ENCODE measurements around the gene OR9Q2. TPM values are rescaled to one million over a fixed set of nuclear protein-coding genes. Genes with fewer than 3 reads are reported as not detected.

OR9Q2 gene, protein sequence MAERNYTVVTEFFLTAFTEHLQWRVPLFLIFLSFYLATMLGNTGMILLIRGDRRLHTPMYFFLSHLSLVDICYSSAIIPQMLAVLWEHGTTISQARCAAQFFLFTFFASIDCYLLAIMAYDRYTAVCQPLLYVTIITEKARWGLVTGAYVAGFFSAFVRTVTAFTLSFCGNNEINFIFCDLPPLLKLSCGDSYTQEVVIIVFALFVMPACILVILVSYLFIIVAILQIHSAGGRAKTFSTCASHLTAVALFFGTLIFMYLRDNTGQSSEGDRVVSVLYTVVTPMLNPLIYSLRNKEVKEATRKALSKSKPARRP
- total RNA-seq = under 1 TPM in 1 of 2 donors, not detected in 1; 0.34 TPM

DNA sequence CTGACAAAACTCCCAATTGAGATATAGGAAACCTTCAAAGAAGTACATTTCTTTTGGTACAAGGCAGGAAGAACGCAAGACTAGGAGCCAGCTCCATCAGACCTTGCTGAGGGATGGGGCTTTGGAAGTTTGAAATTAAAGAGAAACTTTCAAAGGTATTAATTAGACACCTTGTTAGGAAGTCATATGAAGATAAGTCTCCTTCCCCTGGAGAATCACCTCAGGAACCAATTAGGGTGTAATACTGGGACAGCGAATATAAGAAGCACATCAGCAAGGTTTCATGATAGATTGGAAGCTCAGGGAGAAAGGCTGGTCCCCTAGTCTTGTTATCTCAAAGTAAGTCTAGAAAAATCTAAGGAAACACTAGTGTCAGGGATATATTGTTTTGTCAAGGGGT, at the start of gene OR9Q2:
Gene OR9Q2, plus strand, starts transcription at position 301 of the 400 bp plus-strand sequence. CDS start 1,421 bp downstream, outside the sequence.
- Histone ChIP-seq H3K4me3 (no peak within 1 kb of the TSS), H3K4me1 (replicated peaks) (no peaks in the 10 kb centered on the region), H3K27me3 (replicated peaks; ENCODE audit: insufficient read depth) (no peaks in the 10 kb centered on the region), H3K36me3 (no peaks in the 10 kb centered on the region), H3K27ac (no peak within 1 kb of the TSS), H3K9me3 (no peaks in the 10 kb centered on the region)
- intact Hi-C loops (cut with DNase I) = no loop called here
- DNase-seq (ENCODE audit: low spot score) = no peak
- no peak for TF ChIP-seq POLR2A (IDR thresholded peaks at IDR 0.05)
- TF ChIP-seq POLR2AphosphoS5 (IDR thresholded peaks at IDR 0.05) = no peak
- WGBS = 94% methylated on average over 2 of the region's 2 CpGs

DNA sequence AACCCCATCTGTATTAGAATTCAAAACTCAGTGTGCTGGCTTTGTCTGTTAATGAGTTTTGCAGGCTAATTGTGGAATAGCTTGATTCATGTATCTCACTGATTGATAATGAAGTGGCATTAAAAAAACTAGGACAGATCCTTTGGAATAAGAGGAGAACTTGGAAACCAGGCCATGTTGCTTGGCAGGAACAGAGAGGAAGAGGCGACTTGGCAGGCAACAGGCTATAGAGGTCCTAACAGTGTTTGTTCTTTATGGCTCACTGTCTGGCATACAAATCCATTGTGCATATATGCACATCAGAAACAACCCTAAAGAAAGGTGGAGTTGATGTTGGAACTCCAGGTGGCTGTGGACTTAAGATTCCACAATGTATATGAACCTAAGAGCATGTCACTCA, 46.1 kb upstream of the OR9Q2 start:
- Histone ChIP-seq H3K36me3 (no peaks in the 10 kb centered on the region), H3K4me3 (no peak overlapping the region), H3K9me3 (no peaks in the 10 kb centered on the region), H3K27ac (no peak overlapping the region), H3K27me3 (replicated peaks; ENCODE audit: insufficient read depth) (no peaks in the 10 kb centered on the region), H3K4me1 (replicated peaks) (no peaks in the 10 kb centered on the region)
- TF ChIP-seq POLR2AphosphoS5 (IDR thresholded peaks at IDR 0.05) (no peak), POLR2A (IDR thresholded peaks at IDR 0.05) (no peak)
- TF ChIP-seq, protein P1, sequence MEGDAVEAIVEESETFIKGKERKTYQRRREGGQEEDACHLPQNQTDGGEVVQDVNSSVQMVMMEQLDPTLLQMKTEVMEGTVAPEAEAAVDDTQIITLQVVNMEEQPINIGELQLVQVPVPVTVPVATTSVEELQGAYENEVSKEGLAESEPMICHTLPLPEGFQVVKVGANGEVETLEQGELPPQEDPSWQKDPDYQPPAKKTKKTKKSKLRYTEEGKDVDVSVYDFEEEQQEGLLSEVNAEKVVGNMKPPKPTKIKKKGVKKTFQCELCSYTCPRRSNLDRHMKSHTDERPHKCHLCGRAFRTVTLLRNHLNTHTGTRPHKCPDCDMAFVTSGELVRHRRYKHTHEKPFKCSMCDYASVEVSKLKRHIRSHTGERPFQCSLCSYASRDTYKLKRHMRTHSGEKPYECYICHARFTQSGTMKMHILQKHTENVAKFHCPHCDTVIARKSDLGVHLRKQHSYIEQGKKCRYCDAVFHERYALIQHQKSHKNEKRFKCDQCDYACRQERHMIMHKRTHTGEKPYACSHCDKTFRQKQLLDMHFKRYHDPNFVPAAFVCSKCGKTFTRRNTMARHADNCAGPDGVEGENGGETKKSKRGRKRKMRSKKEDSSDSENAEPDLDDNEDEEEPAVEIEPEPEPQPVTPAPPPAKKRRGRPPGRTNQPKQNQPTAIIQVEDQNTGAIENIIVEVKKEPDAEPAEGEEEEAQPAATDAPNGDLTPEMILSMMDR (IDR thresholded peaks at IDR 0.05) = no peak
- intact Hi-C loops (cut with DNase I) = no loop called here
- 64% methylated on average over 1 of the region's 1 CpG for WGBS
- DNase-seq (ENCODE audit: low spot score) = no peak

DNA sequence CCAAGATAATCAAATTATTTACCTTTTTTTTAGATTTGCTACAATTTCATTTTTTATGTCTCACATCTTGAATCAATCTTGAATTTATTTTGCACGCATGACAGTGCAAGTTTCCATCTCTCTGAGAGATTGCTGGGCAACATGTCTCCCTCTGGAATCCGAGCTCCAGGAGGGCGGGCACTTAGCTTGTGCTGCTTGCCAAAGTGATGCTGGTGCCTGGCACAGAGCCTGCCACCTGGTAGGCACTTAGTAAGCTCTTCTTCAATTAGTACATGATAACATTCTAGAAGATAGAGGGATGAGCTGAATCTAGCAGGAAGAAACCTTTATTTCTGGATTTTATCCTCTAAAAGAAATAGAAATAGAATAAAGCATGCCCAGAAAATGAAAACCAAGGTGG, 36.1 kb upstream of the OR9Q2 start:
- 60% methylated on average over 3 of the region's 3 CpGs for WGBS
- TF ChIP-seq POLR2A (IDR thresholded peaks at IDR 0.05) (no peak), POLR2AphosphoS5 (IDR thresholded peaks at IDR 0.05) (no peak)
- TF ChIP-seq, protein P1 (IDR thresholded peaks at IDR 0.05) = no peak
- Histone ChIP-seq H3K4me3 (no peak overlapping the region), H3K4me1 (replicated peaks) (no peaks in the 10 kb centered on the region), H3K9me3 (no peaks in the 10 kb centered on the region), H3K27ac (no peak overlapping the region), H3K36me3 (no peaks in the 10 kb centered on the region), H3K27me3 (replicated peaks; ENCODE audit: insufficient read depth) (no peaks in the 10 kb centered on the region)
- intact Hi-C loops (cut with DNase I) = no loop called here
- DNase-seq (ENCODE audit: low spot score) = no peak

DNA sequence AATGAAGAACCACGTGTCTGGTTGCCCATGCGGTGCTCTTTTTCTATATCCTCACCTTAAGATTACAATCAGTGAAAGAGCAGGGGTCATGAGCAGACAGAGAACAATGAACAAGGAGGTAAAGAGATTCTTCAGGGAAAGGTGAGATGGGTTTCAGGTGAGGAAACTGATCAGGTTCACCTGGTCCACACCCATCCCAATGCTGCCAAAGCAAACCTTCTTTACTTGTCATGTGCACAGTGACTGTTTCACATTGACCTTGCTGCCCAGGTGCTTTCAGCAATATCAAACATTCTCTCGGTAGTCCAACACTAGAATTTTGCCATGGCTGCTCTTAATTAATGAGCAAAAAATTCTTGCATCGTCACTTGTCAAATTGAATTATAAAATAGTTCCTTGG, 24.5 kb upstream of the OR9Q2 start:
- intact Hi-C loops (cut with DNase I) = no loop called here
- TF ChIP-seq POLR2AphosphoS5 (IDR thresholded peaks at IDR 0.05) = no peak
- no peak for TF ChIP-seq POLR2A (IDR thresholded peaks at IDR 0.05)
- TF ChIP-seq, protein P1 (IDR thresholded peaks at IDR 0.05) = no peak
- WGBS = 73% methylated on average over 4 of the region's 4 CpGs

DNA sequence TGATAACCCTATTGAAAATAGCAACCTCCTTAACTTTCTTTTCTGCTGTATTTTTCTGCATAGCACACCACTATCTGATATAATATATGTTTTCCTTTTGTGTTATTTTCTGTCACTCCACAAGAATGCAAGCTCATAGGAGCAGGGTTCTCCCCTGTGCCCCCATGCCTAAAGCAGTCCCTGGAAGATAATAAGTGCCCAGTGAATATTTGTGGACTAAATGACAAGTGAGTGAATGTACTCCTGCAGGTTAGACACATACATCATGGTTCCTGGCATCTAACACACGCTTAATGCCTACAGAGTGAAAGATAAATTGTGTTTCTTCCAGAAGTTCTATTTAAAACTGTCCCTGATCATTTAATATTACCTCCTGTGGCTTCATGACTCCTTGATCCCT, 23.9 kb upstream of the OR9Q2 start:
- Histone ChIP-seq H3K4me1 (replicated peaks) (no peaks in the 10 kb centered on the region), H3K4me3 (no peak overlapping the region), H3K27ac (no peak overlapping the region), H3K36me3 (no peaks in the 10 kb centered on the region), H3K27me3 (replicated peaks; ENCODE audit: insufficient read depth) (no peaks in the 10 kb centered on the region), H3K9me3 (no peaks in the 10 kb centered on the region)
- DNase-seq (ENCODE audit: low spot score) = no peak
- 11% methylated on average over 1 of the region's 1 CpG for WGBS
- TF ChIP-seq, protein P1 (IDR thresholded peaks at IDR 0.05) = no peak
- no peak for TF ChIP-seq POLR2A (IDR thresholded peaks at IDR 0.05)
- TF ChIP-seq POLR2AphosphoS5 (IDR thresholded peaks at IDR 0.05) = no peak
- intact Hi-C loops (cut with DNase I) = no loop called here

More for the DNA sequence above, 24.5 kb upstream of the OR9Q2 start:
- Histone ChIP-seq H3K4me3 (no peak overlapping the region), H3K27ac (no peak overlapping the region), H3K36me3 (no peaks in the 10 kb centered on the region), H3K9me3 (no peaks in the 10 kb centered on the region), H3K4me1 (replicated peaks) (no peaks in the 10 kb centered on the region), H3K27me3 (replicated peaks; ENCODE audit: insufficient read depth) (no peaks in the 10 kb centered on the region)
- DNase-seq (ENCODE audit: low spot score) = no peak

Measured in prostate gland (tissue), 2 donors.